NCI-H446 (cell line): ENCODE data around the gene MYL12B.
"Not testable (repeated sequence)": the region's sequence is repeated elsewhere in the genome, so short reads cannot be mapped to it uniquely, and the experiment has no call there.

Source experiments
- DNase-seq, 2 experiments: peaks; one replicate each; lab custom pipeline; 2025; lab: John Stamatoyannopoulos, UW

Gene MYL12B

GRCh38 chr18:3262234-3263131 is 550 bp downstream of the MYL12B start:
- no peak for DNase-seq

- DNase-seq: no peak
These were observed 1.3 kb downstream of the MYL12B start for GRCh38 chr18:3263132-3263700.

DNA sequence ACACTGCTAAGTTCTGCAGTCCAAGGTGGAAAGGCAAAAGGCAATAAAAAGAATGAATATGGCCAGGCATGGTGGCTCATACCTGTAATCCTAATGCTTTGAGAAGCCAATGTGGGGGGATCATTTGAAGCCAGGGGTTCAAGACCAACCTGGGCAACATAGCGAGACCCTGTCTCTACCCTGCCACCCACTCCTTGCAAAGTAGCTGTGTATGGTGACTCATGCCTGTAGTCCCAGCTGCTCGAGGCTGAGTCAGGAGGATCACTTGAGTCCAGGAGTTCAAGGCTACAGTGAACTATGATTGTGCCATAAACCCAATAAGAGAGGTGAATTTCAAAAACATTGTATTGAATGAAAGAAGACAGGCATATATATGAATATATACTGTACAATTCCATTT is 2.4 kb downstream of the MYL12B start:
- no peak for DNase-seq

DNA sequence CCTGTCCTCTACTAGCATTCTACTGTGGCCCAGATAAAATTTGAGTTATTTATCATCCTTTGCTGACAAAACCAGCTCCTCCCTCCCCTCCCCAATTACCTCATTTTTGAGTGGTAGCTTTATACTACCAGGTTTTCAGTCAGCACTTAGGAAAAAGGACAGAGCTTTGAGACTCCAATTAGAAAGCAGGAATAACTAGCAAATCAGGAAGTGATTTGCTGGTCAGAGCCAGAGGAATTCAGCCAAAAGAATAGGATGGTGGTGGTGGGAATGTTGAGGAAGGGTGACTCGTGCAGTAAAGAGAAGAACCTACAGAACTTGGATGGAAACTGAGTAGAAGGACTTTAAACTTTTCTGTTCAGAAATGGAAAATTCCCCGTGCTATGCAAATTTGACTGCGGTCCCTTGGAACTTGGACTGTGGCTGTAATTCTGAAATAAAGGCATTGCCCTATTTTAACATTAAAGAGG is 3.7 kb downstream of the MYL12B start:
- DNase-seq: no peak

- DNase-seq: no peak
These were observed 4.2 kb downstream of the MYL12B start for GRCh38 chr18:3266062-3266608.

DNA sequence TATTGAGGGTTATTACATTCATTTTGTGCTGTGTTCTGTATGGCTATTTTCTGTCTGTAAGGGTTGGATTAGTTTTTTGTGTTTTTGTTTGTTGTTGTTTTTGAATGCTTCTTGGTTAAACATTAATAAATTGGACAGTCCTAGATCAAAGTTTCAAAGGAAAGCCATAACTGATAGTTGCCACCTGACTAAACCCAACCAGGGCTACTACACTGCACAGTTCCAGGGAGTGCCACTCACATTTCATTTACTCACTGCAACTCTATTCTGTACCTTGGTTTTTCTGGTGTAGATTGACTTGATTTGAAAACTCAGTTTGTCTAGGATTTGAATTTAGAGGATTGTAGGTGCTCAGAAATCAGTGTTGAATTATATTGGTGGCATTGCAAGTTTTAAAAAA is 6.4 kb downstream of the MYL12B start:
- no peak for DNase-seq

DNA sequence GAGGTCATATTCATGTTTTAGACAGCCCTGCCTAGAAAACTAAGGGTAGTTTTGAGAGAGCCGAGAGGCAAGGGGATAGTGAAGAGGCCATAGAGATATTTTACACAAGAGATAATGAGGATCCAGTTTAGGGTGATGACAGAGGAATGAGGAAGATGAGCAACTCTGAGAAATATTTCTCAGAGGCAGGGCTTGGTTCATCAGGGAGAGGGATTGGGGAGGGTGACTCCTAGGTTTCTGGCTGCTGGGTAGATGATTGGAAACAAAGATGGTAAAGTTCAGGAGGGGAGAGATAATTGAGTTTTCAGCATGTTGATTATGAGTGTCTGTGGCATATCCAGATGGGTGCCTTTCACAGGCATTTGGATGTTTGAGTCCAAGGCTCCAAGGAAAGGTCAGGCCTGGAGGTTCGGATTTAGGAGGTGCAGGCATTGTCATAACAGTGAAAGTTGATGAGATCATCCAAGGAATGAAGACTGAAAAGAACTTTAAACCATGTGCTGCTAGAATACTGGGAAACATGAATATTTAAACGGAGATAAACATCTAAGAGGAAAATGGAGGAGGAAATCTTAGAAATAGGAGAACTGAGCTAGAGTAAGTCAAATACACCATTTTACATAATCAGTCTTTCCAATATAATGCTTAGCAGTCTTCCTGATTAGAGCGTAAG is 7.4 kb downstream of the MYL12B start:
- no peak for DNase-seq

- no peak for DNase-seq
These were observed 8.0 kb downstream of the MYL12B start for GRCh38 chr18:3269914-3270299.

DNA sequence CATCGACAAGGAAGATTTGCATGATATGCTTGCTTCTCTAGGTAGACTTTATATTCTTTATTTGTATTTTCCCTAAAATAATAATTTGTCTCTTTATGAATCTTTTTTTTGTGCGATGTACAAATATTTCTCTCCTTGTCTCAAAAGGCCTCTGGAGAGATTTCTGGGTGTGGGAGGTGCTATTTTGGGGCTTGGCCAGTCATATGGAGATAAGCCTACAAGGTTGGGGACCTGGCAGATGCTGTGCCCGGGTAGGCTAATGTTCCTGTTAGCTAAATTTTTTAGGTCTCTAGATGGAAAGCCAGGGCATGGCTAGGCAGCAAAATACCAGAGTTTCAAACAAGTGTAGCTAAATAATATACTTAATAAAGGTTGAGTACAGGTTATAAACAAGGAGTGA is 11.1 kb downstream of the MYL12B start:
- DNase-seq: no peak

DNA sequence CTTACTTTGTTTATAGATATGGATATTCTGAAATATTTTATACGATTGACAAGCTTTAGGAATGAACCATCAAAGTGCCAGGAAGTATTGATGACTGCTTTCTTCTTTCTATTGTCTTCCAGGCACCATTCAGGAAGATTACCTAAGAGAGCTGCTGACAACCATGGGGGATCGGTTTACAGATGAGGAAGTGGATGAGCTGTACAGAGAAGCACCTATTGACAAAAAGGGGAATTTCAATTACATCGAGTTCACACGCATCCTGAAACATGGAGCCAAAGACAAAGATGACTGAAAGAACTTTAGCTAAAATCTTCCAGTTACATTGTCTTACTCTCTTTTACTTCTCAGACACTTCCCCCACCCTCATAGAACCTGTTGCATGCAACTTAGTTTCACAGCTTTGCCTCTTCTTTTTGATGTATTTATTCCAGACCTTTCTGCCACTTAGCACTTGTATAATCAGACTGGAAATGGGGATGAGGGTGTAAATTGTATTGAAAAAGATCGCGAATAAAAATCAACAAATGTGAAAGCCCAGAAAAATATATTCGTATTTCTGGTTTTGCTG is 15.8 kb downstream of the MYL12B start:
- DNase-seq: not testable (repeated sequence)

GRCh38 chr18:3279201-3280185 is 17.6 kb downstream of the MYL12B start:
- no peak for DNase-seq

DNA sequence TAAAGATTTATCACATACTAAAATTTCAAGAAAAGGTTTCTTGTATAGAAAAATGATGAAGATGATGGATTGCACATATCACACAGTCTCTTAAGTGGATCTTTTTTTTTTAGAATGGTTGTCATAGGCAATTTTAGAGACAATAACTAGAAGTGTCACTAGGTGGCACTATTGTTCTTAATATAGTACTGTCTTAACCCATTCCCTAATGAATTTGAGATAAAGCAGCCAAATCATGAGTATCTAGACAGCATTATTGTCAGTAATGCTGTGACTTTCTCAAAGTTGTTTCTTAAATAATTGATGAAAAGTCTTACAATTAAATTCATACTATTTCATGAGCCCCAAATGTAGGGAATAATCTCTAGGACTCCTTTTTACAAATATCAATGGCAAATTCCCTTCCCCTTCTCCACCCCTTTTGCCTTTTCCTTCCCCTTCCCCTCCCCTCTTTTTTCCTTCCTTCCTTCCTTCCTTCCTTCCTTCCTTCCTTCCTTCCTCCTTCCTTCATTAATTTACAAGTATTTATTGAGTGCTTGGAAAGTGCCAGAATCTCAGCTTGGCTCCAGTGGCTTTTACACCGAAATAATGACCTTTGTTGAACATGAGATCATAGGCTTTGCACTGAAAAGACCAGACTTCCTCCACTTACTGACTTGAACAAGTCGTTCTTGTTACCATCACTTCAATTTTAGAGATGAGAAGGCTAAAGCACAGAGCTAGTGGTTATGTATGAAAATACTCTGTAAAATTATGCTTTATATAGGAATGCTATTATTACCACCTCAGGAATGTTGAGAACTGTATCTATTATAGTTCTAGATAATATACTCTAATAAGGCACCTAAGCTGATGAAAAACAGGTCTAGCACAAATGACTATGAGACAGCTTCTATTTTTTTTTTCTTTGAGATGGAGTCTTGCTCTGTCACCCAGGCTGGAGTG is 19.8 kb downstream of the MYL12B start:
- DNase-seq: peak; percentile 81 to 83

- DNase-seq: no peak
These were observed 21.4 kb downstream of the MYL12B start for GRCh38 chr18:3283253-3283863.

GRCh38 chr18:3283908-3284307 is 22.0 kb downstream of the MYL12B start:
- peak in 1 of 2 experiments; percentile 74 for DNase-seq

GRCh38 chr18:3284501-3284900 is 22.6 kb downstream of the MYL12B start:
- no peak for DNase-seq

DNA sequence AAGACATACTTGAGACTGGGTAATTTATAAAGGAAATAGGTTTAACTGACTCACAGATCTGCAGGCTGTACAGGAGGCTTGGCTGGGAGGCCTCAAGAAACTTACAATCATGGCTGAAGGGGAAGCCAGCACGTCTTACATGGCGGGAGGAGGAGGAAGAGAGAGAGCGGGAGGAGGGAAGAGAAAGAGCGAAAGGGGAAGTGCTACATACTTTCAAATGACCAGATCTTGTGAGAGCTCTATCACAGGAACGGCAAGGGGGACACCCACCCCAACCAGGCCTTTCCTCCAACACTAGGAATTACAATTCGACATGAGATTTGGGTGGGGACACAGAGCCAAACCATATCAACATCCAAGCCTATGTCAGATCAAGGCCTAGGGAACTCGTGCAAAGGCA is 24.2 kb downstream of the MYL12B start:
- DNase-seq: no peak

GRCh38 chr18:3293196-3293951 is 31.4 kb downstream of the MYL12B start:
- DNase-seq: no peak

- no peak for DNase-seq
These were observed 32.6 kb downstream of the MYL12B start for GRCh38 chr18:3294435-3295080.
